ENCODE measurements around the gene PFKL.

GRCh38 chr21:44290327-44291077 lies 9.4 kb upstream of the PFKL start:
- TF ChIP-seq POLR2A (IDR thresholded peaks at IDR 0.05; ENCODE audit: low read length) = no peak
- no peak for TF ChIP-seq GATA1 (IDR thresholded peaks at IDR 0.05; ENCODE audit: low read depth, low read length)

All from erythroblast (primary cell).